PC-3 (cell line): ENCODE data around the gene ACADSB. TPM values are rescaled to one million over a fixed set of nuclear protein-coding genes. Genes with fewer than 3 reads are reported as not detected.

ENCODE experiments used
- ATAC-seq: fragments of 200-7000 bp; cut with Tn5 transposase; 2 replicates; pipeline ENCODE4 v1.9.1; 2020; ENCODE audit warnings: mild to moderate bottlenecking, moderate library complexity
- BruUV-seq: library from RNA; stranded (reverse); fragments of 400-500 nt; replicated peaks from 2 replicates; lab custom pipeline; 2021; lab: Mats Ljungman, UMichigan
- CTCF ChIA-PET: fragments of 300-600 bp; sonication (Branson Sonifier 250); formaldehyde crosslinking; loops from one replicate; lab custom pipeline; 2022; ENCODE audit warnings: antibody characterized with exemption; lab: Charles Lee
- POLR2A ChIA-PET: fragments of 300-600 bp; sonication (Branson Sonifier 250); formaldehyde crosslinking; loops from one replicate; lab custom pipeline; 2022; ENCODE audit warnings: antibody characterized with exemption; ENCODE audit not compliant: unreplicated experiment; lab: Charles Lee
- DNase-seq: peaks from one replicate; pipeline ENCODE4 v3.0.0-alpha.2; 2015
- H2AFZ ChIP-seq: fragments of 300-600 bp; sonication (generic); 2 replicates; pipeline ENCODE4 v1.6.0; 2016; ENCODE audit warnings: antibody characterized with exemption, low read length
- H3F3A ChIP-seq: fragments of 300-600 bp; sonication (generic); one replicate; pipeline ENCODE4 v1.6.0; 2017; ENCODE audit warnings: antibody characterized with exemption, low read length, control low read depth, mild to moderate bottlenecking; ENCODE audit not compliant: unreplicated experiment
- H3K27ac ChIP-seq: fragments of 300-600 bp; sonication (generic); 2 replicates; pipeline ENCODE4 v1.5.1; 2016; ENCODE audit warnings: mild to moderate bottlenecking, low read length
- H3K27me3 ChIP-seq: fragments of 300-600 bp; sonication (generic); 2 replicates; pipeline ENCODE4 v1.6.1; 2016; ENCODE audit warnings: low read length, mixed read lengths
- H3K36me3 ChIP-seq: fragments of 300-600 bp; sonication (generic); 2 replicates; pipeline ENCODE4 v1.6.1; 2016; ENCODE audit warnings: low read depth, mixed run types, low read length, mixed read lengths
- H3K4me1 ChIP-seq: fragments of 300-600 bp; sonication (generic); 2 replicates; pipeline ENCODE4 v1.5.1; 2016; ENCODE audit warnings: low read length; ENCODE audit not compliant: insufficient read depth
- H3K4me2 ChIP-seq: fragments of 300-600 bp; sonication (generic); 2 replicates; pipeline ENCODE4 v1.6.0; 2016; ENCODE audit warnings: low read length
- H3K4me3 ChIP-seq: fragments of 300-600 bp; sonication (generic); 2 replicates; pipeline ENCODE4 v1.5.1; 2016; ENCODE audit warnings: mild to moderate bottlenecking, low read length, mixed read lengths
- H3K79me2 ChIP-seq: fragments of 300-600 bp; sonication (generic); 2 replicates; pipeline ENCODE4 v1.6.1; 2017; ENCODE audit warnings: low read length, mixed read lengths
- H3K9ac ChIP-seq: fragments of 300-600 bp; sonication (generic); 2 replicates; pipeline ENCODE4 v1.6.0; 2016; ENCODE audit warnings: mild to moderate bottlenecking, low read length
- H3K9me2 ChIP-seq: fragments of 300-600 bp; sonication (generic); replicated peaks from 2 replicates; pipeline ENCODE4 v1.6.1; 2016; ENCODE audit warnings: mixed run types, low read length, mixed read lengths
- H3K9me3 ChIP-seq: fragments of 300-600 bp; sonication (generic); 2 replicates; pipeline ENCODE4 v1.6.1; 2016; ENCODE audit warnings: low read length, mixed read lengths
- H4K20me1 ChIP-seq: fragments of 300-600 bp; sonication (generic); 2 replicates; pipeline ENCODE4 v1.6.1; 2016; ENCODE audit warnings: low read length, mixed read lengths
- EZH2 ChIP-seq: fragments of 300-600 bp; sonication (generic); IDR thresholded peaks from one replicate; pipeline ENCODE4 v1.6.1; 2017; ENCODE audit warnings: antibody characterized with exemption, mild to moderate bottlenecking, low read length; ENCODE audit not compliant: unreplicated experiment
- EZH2phosphoT487 ChIP-seq: fragments of 300-600 bp; sonication (generic); IDR thresholded peaks from 2 replicates; pipeline ENCODE4 v1.6.1; 2018; ENCODE audit warnings: mild to moderate bottlenecking, antibody characterized with exemption, low read length, borderline replicate concordance
- intact Hi-C: fragments of 100-400 bp; cut with micrococcal nuclease; formaldehyde crosslinking; loops from 2 replicates; pipeline ENCODE4 v1.9.0; 2023
- total RNA-seq: library from RNA; depleted of rRNA; stranded (reverse); fragments of >200 nt; gene quantifications from 2 replicates; pipeline ENCODE4 v1.2.3, GENCODE V29; 2014
- TF ChIP-seq, protein P1 (sequence below): fragments of 300-600 bp; sonication (generic); conservative IDR thresholded peaks from 2 replicates; pipeline ENCODE4 v1.5.1; 2017; ENCODE audit warnings: antibody characterized with exemption, low read depth, mild to moderate bottlenecking, low read length

Gene ACADSB
- total RNA-seq, 1 experiment from 2014 or later: 3.2 TPM

GRCh38 chr10:122966879-122967278 lies 41.9 kb upstream of the ACADSB start:
- no peaks in the 10 kb centered on the region for H3K9me3 ChIP-seq
- no peaks in the 10 kb centered on the region for H3K27me3 ChIP-seq
- no peak for DNase-seq
- no peaks in the 10 kb centered on the region for H4K20me1 ChIP-seq
- no peaks in the 10 kb centered on the region for H3K4me1 ChIP-seq
- ChIA-PET CTCF (no interaction called here), POLR2A (no interaction called here)
- no peak overlapping the region for H3K27ac ChIP-seq
- TF ChIP-seq EZH2 (no peak), EZH2phosphoT487 (no peak)
- TF ChIP-seq, protein P1, sequence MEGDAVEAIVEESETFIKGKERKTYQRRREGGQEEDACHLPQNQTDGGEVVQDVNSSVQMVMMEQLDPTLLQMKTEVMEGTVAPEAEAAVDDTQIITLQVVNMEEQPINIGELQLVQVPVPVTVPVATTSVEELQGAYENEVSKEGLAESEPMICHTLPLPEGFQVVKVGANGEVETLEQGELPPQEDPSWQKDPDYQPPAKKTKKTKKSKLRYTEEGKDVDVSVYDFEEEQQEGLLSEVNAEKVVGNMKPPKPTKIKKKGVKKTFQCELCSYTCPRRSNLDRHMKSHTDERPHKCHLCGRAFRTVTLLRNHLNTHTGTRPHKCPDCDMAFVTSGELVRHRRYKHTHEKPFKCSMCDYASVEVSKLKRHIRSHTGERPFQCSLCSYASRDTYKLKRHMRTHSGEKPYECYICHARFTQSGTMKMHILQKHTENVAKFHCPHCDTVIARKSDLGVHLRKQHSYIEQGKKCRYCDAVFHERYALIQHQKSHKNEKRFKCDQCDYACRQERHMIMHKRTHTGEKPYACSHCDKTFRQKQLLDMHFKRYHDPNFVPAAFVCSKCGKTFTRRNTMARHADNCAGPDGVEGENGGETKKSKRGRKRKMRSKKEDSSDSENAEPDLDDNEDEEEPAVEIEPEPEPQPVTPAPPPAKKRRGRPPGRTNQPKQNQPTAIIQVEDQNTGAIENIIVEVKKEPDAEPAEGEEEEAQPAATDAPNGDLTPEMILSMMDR: no peak
- H3F3A ChIP-seq: no peaks in the 10 kb centered on the region
- BruUV-seq: no TSS peak
- intact Hi-C loops: no loop called here
- H3K9ac ChIP-seq: no peak overlapping the region
- H3K79me2 ChIP-seq: no peaks in the 10 kb centered on the region
- H3K36me3 ChIP-seq: no peaks in the 10 kb centered on the region
- no peak for ATAC-seq
- no peak overlapping the region for H3K4me2 ChIP-seq
- H3K9me2 ChIP-seq: no peaks in the 10 kb centered on the region
- no peak overlapping the region for H3K4me3 ChIP-seq
- H2AFZ ChIP-seq: no peak overlapping the region

DNA sequence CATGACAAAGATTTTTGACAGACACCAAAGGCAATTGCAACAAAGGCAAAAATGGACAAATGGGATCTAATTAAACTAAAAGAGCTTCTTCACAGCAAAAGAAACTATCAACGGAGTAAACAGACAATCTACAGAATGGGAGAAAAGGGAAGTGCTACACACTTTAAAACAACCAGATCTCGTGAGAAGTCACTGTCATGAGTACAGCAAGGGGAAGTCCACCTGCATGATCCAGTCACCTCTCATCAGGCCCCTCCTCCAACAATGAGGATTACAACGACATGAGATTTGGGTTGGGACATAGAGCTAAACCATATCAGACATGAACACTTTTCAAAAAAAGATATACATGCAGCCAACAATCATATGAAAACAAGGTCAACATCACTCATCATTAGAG lies 40.1 kb upstream of the ACADSB start:
- Histone ChIP-seq H3K27me3 (no peaks in the 10 kb centered on the region), H3K4me3 (no peak overlapping the region), H3K4me2 (no peak overlapping the region), H3K79me2 (no peaks in the 10 kb centered on the region), H3K27ac (no peak overlapping the region), H2AFZ (no peak overlapping the region), H3K9ac (no peak overlapping the region), H3K4me1 (no peaks in the 10 kb centered on the region), H3K9me2 (no peaks in the 10 kb centered on the region), H3K9me3 (no peaks in the 10 kb centered on the region), H4K20me1 (no peaks in the 10 kb centered on the region), H3F3A (no peaks in the 10 kb centered on the region), H3K36me3 (no peaks in the 10 kb centered on the region)
- TF ChIP-seq EZH2 (no peak), EZH2phosphoT487 (no peak)
- TF ChIP-seq, protein P1: no peak
- BruUV-seq: no TSS peak
- intact Hi-C loops: no loop called here
- DNase-seq: no peak
- POLR2A ChIA-PET: no interaction called here
- no peak for ATAC-seq
- CTCF ChIA-PET: no interaction called here

DNA sequence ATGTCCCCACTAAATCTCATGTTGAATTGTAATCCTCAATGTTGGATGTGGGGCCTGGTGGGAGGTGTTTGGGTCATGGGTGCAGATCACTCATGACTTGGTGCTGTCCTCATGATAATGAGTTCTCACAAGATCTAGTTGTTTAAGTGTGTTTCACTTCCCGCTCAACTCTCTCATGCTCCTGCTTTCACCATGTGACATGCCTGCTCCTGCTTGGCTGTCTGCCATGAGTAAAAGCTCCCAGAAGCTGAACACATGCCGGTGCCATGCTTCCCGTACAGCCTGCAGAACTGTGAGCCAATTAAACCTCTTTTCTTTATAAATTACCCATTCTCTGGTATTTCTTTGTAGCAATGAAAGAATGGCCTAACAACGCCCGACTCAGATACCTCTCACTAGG lies 34.8 kb upstream of the ACADSB start:
- DNase-seq (no peak), ATAC-seq (no peak)
- H3K4me1 ChIP-seq: no peaks in the 10 kb centered on the region
- H4K20me1 ChIP-seq: no peaks in the 10 kb centered on the region
- no peaks in the 10 kb centered on the region for H3F3A ChIP-seq
- H3K4me2 ChIP-seq: no peak overlapping the region
- no peaks in the 10 kb centered on the region for H3K9me3 ChIP-seq
- ChIA-PET POLR2A (no interaction called here), CTCF (no interaction called here)
- H3K36me3 ChIP-seq: no peaks in the 10 kb centered on the region
- TF ChIP-seq, protein P1: no peak
- TF ChIP-seq EZH2 (no peak), EZH2phosphoT487 (no peak)
- H3K27me3 ChIP-seq: no peaks in the 10 kb centered on the region
- H3K9ac ChIP-seq: no peak overlapping the region
- no peaks in the 10 kb centered on the region for H3K79me2 ChIP-seq
- no peak overlapping the region for H2AFZ ChIP-seq
- H3K9me2 ChIP-seq: no peaks in the 10 kb centered on the region
- BruUV-seq: no TSS peak
- H3K27ac ChIP-seq: no peak overlapping the region
- no peak overlapping the region for H3K4me3 ChIP-seq
- intact Hi-C loops: no loop called here
